GM15510 (cell line): ENCODE measurements around the gene ATP8B3.

Experiments used
- POLR2A ChIP-seq: IDR thresholded peaks from 3 replicates; pipeline ENCODE4 v1.6.1; 2011; ENCODE audit warnings: borderline replicate concordance; ENCODE audit not compliant: insufficient read length; ENCODE audit errors: extremely low read depth

ATP8B3 gene

DNA sequence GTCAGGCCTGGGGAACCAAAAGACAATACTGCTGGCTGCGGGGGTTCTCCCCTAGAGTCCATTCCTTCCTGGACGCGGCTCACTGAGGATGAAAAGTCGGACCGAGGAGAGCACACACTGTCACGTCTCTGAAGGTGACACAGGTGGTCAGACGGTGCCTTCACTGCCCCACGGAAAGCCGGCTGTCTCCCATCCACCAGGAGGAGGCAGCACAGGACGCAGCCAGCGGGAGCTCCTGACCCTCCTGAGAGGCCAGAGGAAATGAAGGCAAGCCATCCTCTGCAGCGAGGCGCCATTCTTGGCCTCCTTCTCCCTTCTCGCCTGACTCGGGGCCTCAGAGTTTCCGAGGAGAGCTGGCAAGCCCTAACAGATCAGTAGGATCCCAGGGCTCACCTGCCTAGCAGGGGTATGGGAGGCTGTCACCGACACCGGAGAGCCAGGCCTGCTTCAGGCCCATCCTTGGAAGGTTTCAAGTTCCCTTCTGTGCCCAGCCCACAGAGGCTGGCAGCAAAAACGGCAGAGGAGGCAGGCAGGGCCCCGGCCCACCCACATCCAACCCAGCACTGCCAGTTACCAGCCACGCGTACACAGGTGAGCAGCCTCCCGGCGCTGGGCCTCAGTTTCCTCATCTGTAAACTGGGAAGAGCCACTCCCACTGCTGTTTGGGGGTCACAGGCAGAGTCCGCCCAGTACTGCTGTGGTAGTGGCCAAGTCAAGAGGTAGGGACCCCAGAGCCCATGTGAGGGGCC lies 31.7 kb upstream of the ATP8B3 start:
- TF ChIP-seq POLR2A: no peak

- no peak for TF ChIP-seq POLR2A
Observed at GRCh38 chr19:1843116-1843515, 31.0 kb upstream of the ATP8B3 start.

- no peak for TF ChIP-seq POLR2A
Observed at GRCh38 chr19:1841209-1841924, 29.3 kb upstream of the ATP8B3 start.

DNA sequence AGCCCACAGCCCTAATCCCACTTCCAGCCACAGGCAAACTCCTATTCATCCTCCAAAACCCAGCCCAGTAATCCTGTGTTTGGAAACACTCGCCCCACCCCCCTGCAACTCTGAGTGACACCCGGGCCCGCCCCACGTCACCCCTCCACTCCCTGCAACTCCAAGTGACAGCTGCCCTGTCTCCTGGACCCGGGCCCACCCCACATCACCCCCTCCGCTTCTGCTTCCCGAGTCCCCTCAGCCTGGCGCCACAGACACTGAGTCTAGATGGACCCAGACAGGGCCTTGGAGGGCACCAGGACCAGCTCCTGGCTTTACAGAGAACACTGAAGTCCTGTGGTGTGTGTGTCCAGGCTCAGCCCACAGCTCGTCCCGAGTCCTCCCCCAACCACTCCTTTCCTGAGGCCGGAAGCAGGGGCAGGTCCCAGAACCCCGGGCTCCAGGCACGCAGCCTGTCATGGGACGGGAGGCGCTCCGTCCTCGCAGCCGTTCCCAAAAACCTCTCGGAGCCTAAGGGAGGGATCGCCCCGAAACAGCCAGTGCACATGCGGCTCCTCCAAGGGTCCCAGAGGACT lies 28.6 kb upstream of the ATP8B3 start:
- no peak for TF ChIP-seq POLR2A

DNA sequence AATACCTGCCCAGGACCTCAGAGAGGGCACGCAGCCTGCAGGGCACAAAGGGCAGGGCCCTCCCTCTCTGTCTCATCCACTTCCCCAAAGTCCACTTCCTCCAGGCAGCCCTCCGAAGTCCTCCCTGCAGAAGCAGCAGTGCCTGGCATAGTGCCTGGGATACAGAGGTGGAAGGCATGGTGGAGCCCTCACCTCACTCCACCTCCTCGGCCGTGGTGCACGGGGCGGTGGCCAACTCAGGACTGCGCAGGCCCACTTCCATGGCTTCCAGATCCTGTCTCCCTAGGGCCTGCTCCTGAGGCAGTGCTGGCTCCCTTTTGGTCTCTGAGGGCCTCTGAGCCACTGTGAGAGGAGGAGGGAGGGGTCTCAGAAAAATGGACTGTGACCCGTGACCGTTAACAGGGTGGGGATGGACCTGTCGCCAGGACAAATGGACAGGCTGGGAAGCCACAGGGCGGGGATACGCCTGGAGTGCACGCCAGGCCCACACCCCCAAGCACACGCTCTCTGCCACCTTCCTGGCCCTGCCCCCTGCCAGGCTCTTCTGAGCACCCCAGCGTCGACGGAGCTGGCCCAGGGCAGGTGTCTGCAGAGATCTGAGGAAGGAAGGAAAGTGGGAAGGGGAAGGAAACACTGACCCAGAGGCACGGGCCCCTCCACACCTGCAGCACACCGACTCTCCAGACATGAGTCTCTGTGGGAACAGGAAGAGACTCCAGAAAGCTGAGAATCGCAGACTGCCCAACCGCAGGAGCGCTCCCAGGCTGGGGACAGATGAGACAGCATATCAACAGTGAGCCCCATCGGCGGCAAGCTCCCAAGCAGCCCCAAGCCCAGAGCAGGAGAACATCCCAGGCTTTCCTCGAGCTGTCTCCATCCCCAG lies 27.8 kb upstream of the ATP8B3 start:
- TF ChIP-seq POLR2A: no peak

DNA sequence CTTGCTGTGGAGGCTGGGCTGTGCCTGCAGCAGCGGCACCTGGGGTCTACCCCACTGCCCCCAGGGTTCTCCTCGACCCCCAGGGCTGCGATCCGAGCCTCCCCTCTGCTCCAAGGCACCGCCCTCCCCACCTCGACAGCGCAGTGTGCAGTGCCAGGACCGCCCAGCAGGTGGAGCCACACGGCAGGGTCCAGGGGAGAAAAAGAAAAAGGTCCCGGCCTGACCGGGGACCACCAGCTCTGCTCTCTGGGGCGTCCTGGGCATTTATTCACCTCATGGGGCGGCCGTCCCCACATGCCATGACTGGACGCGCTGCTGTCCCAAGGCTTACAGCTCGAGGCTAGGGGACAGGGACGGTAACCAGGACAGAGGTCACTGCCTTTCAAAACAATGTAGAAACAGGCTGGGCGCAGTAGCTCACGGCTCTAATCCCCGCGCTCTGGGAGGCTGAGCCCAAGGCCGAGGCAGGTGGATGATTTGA lies 25.6 kb upstream of the ATP8B3 start:
- TF ChIP-seq POLR2A: no peak

GRCh38 chr19:1837222-1837565 lies 25.1 kb upstream of the ATP8B3 start:
- no peak for TF ChIP-seq POLR2A

- no peak for TF ChIP-seq POLR2A
Observed at GRCh38 chr19:1836458-1837221, 24.6 kb upstream of the ATP8B3 start.

DNA sequence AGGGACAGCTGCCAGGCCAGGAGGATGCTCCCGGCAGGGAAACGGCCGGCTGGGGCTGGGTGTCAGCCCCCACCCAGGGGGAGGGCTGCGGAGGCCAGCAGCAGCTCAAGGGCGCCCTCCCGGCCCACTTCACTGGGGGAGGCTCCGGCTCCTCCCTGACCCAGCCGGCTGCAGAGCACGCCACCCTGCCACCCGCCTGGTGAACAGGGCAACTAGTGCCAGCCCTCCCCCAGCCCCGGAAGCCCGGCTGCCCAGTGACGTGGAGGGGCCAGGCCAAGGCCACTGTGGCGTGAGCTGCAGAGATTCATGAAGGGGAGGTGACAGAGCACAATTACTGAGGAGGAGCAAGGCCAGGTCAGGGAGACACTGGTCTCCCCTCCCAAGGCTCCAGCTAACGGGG lies 21.5 kb upstream of the ATP8B3 start:
- TF ChIP-seq POLR2A: no peak

- TF ChIP-seq POLR2A: no peak
Observed at GRCh38 chr19:1832046-1832663, 20.1 kb upstream of the ATP8B3 start.

GRCh38 chr19:1830978-1831377 lies 18.9 kb upstream of the ATP8B3 start:
- no peak for TF ChIP-seq POLR2A

GRCh38 chr19:1830568-1830967 lies 18.5 kb upstream of the ATP8B3 start:
- no peak for TF ChIP-seq POLR2A

DNA sequence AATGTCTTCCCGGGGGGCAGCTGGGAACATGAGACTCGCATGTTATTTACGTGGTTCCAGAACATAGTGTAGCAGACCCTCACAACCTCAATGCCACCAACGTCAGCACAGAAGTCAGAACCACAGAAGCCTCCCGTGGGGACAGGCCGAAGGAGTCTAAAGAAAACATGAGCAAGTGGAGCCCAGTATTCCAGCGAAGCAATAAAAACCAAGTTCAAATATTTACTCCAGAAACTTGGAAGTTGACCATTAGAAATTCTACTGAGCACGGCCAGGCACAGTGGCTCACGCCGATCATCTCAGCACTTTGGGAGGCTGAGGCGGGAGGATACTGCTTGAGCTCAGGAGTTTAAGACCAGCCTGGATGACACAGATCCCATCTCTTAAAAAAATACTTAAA lies 17.9 kb upstream of the ATP8B3 start:
- no peak for TF ChIP-seq POLR2A

DNA sequence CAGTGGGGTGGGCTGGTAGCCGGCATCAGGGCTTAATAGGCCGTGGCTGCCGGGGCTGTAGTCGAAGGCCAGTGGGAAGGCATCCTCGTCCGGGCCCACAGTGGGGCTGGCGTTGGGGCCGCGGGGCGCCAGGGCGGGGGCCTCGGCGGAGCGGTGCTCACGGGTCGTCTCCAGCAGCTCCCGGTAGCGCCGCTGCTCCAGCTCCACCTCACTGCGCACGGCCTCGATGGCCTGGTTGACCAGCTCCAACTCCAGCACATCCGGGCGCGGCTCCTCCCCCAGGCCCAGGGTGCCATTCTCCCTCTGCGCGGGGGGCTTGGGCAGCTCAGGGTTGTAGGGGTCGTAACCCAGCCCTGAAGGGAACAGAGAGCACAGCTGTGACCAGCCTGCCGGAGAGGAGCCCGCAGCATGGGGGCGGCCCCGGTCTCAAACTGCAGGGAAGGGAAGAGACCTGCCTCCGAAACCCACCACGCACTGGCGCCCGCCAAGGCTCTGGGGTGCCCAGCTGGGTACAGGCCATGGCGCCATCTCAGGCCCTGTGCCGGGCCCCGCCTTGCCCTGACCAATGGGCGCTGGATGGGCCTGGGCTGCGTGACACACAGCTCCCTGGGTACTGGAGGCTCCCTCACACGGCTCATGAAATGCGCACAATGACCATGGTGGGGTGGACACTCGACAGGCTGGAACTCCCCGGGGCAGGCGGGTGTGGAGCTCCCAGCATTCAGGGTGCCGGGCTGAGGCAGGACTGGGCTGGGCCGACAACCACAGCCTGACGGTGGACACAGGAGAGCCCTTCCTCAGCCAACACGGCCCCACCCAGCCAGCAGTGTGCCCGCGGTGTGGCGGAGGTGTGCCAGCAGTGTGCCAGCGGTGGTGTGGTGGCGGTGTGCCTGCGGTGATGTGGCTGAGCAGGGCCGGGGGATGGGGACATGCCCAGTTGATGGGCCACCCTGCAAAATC lies 16.5 kb upstream of the ATP8B3 start:
- TF ChIP-seq POLR2A: no peak
